Putamen (tissue), 1 donor: ENCODE results near the gene TOP1.
A peak's percentile ranks its signal among the peaks of the same experiment; 100 is the strongest.

Experiments used
- DNase-seq: peaks from one replicate; pipeline ENCODE4 v3.0.0-alpha.2; 2016; ENCODE audit warnings: low spot score

TOP1 gene

GRCh38 chr20:41145821-41146620 lies 117.4 kb downstream of the TOP1 start:
- DNase-seq: peak; percentile 56

DNA sequence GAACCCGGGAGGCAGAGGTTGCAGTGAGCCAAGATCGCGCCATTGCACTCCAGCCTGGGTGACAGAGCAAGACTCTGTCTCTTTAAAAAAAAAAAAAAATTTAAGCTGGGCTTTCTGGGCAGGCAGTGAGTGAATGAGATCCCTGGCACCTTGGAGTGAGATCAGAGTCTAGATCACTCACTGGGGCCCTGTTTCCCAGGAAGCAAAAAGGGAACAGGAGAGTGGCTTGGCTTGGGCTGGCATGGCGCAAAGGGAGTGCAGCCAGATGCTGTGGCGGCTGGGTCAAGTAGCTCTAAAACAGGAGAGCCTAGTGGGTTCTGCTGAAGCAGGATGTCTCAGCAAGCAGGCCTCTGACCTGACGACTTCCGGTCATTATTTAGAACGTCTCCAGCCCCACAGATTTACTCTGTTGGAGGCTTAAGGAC lies 119.2 kb downstream of the TOP1 start:
- DNase-seq: no peak

GRCh38 chr20:41148942-41149341 lies 120.3 kb downstream of the TOP1 start:
- DNase-seq: no peak

DNA sequence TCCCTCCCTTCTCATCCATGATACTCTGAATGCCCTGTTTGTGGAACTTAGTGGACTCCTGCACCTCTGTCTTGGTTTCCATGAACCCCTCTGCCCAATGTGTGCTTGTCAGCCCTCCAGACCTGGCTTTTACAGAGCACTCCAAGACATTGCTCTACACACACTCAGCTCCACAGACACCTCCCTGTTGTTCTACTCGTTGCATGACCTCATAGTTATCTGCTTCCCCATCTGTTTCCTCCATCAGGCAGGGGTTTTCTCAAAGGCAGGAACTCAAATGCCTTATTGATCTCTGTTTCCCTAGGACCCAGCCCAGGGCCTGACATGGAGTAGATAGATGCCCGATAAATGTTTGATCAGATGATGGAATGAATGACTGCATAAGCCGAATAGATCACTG lies 122.0 kb downstream of the TOP1 start:
- no peak for DNase-seq

DNA sequence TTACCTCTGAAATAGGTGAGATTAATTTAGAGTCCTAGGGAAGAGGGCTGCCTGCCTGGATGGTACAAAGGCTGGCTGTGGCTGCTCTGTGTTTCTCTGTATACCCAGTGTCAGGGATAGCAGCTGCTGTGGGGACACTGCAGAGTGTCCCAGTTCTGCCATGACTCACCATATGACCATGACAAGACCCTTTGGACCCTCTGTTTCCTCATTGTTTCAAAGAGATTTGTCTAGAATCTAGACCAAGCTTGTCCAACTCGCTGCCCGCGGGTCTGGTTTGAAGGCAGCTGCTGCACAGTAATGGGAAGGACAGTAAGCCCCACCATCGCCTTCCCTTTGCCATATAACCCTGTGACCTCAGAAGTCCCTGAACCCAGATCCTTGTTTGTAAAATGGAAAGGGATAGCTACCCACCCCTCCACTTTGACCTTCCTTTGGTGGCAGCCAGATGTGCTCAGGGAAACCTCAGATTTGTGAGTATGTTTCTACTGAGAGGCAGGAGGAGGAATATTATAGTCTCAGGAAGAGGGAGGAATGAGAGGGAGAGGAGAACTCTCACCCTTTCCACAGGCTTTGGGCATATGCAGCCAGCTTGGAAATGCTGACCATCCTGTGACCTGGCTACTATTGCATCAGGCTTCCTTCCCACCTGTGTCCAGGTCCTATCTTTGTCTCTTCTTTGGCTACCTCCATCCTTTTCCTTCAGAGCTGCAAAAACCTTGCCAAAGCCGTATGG lies 122.7 kb downstream of the TOP1 start:
- DNase-seq: no peak

DNA sequence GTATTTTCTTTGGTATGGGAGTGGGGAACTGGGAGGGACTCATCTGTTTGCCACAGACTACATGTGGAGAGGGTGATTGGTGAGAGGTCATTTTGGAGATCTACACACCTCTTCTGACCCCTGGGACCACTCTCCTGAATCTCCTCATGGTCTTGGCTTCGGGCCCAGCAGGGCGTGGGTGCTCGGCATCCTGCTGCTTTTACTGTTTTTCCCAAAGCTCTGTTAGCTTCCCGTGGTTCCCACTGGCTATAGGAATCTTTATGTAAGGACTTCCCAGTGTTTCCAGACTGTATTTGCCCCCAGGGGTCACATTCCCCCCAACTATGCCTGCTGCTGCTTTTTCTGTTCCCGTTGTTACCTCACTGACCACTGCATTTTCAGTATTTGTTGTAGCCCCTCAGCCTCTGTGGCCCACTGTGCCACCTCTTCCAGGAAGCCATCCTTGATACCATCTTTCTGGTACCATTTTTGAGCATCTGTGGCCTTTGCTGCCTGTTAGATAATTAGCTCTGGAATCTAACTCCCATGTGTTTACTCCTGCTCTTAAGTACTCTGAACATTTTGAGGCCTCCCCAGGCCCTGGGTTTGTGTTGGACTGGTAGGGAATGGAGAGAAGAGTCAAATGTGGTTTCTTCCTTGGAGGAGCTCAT lies 123.6 kb downstream of the TOP1 start:
- no peak for DNase-seq

GRCh38 chr20:41154436-41155176 lies 126.0 kb downstream of the TOP1 start:
- DNase-seq: no peak

DNA sequence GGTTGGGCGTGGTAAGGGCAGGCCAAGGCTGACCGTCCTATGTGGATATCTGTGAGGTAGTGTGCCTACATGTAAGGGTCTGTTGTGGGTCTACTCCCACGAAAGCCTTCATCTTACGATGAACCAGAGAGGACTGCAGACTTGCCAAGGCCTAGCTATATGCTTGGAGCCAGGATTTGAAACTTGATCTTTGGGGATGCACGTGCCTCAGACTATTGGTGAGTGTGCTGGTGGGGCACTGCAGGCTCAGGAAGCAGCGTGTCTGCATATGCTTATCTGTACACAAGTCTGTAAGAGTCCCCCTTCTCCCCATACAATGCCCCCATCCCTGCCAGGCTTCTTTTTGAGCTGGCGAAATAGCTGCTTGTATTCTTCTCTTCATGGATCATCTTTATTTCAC lies 126.6 kb downstream of the TOP1 start:
- no peak for DNase-seq

DNA sequence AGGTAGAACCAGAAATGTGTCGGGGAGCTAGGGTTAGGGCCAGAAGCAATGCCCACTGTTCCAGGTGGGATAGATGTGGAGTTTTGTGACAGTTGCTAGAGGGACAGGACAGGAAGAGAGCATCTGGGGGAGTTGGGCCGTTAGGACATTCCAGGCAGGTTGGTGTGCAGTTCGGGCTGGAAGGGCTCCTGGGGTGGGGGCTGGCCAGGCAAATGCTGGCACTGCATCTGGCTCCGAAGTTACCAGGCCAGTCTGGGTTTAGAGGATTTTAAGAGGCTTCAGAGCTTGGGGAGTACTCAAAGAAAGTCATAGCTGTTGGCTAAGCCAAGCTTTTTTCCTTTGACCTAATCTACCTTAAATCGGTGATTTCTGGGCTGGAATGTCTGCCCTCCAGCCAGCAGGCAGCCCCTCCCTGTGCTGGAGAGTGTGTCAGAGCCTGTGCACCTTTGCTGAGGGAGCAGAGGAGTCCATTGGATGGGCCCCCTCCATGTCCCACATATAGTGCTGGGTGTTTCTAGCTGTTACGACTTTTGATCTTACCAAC lies 129.5 kb downstream of the TOP1 start:
- no peak for DNase-seq

GRCh38 chr20:41159547-41159946 lies 130.9 kb downstream of the TOP1 start:
- DNase-seq: no peak

- no peak for DNase-seq
Measured at GRCh38 chr20:41160686-41161085, 132.1 kb downstream of the TOP1 start.

DNA sequence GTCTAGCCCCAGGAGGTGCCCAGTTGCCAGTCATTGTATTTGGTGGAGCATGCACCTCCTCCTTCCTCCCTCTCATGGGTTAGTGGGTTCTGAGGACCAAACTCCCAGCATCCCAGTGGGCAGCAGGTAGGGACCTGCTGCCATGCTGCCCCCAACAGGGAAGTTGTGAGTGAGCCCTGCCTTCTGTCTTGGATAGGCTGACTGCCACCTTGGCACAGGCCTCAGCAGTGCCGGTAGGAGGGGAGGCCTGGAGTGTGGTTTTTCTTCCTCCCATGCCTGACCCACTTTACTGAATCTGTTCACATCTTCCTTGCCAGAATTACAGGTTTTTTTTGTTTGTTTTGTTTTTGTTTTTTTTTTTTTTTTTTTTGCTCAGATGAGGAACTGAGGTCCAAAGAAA lies 133.3 kb downstream of the TOP1 start:
- no peak for DNase-seq

DNA sequence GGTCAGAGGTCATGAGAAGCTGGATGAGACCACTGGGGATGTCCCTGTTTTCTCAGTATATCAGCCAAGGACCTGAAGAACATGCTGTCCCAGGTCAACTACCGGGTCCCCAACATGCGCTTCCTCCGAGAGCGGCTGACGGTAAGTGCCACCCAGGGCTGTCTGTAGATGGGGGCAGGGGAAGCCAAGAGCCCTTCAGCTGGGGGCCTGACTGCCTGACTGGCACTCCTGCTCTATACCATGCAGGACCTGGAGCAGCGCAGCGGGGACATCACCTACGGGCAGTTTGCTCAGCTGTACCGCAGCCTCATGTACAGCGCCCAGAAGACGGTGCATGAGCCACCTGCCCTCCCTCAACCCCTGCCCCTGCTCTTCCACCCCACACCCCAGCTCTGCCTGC lies 133.8 kb downstream of the TOP1 start:
- DNase-seq: no peak

- no peak for DNase-seq
Measured at GRCh38 chr20:41163821-41164220, 135.2 kb downstream of the TOP1 start.

GRCh38 chr20:41165001-41165882 lies 136.6 kb downstream of the TOP1 start:
- DNase-seq: no peak

- DNase-seq: no peak
Measured at GRCh38 chr20:41166201-41167117, 137.8 kb downstream of the TOP1 start.

DNA sequence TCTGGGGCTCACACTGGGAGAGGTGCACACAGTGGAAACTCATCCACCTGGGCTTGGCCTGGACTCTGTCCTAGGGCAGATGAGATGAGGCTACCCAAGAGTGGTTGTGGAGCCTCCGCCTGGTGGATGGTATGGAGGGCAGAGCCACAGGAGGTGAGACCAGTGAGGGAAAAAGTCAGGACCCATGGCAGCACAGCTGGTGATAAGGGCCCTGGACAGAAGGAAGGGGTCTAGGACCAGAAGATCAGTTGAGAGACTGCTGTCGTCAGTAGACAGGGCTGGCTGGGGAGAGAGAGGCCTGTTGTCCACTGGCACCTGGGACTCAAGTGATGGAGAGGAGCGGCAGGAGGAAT lies 138.5 kb downstream of the TOP1 start:
- no peak for DNase-seq

GRCh38 chr20:41167481-41168253 lies 139.0 kb downstream of the TOP1 start:
- no peak for DNase-seq
